ENCODE results near the gene CEACAM3.

The CEACAM3 gene

GRCh38 chr19:41859618-41860418 lies 63.4 kb downstream of the CEACAM3 start, which contains the start of gene RPS19 (continued):
- peak; percentile 98 for TF ChIP-seq ZNF518A (tag by site-specific recombination; conservative IDR thresholded peaks at IDR 0.05; ENCODE audit: low read depth)
- no peak for TF ChIP-seq ZNF133 (tag by site-specific recombination; IDR thresholded peaks at IDR 0.05)
- peak; percentile 89 for TF ChIP-seq ZFP69B (tag by site-specific recombination; IDR thresholded peaks at IDR 0.05)

GRCh38 chr19:41860419-41861115 lies 64.2 kb downstream of the CEACAM3 start:
- H3K9me3 ChIP-seq (ENCODE audit: control insufficient read depth, insufficient read depth, low read depth, low read length): no peaks in the 10 kb centered on the region
- no peak for TF ChIP-seq ZNF350 (tag by site-specific recombination; IDR thresholded peaks at IDR 0.05)
- TF ChIP-seq ZNF394 (tag by site-specific recombination; IDR thresholded peaks at IDR 0.05; ENCODE audit: borderline replicate concordance): no peak
- TF ChIP-seq KLF9 (tag by site-specific recombination; IDR thresholded peaks at IDR 0.05; ENCODE audit: low read depth): peak; percentile 10; the same call in 1 of the 2 replicates
- TF ChIP-seq ZNF623 (tag by site-specific recombination; IDR thresholded peaks at IDR 0.05): peak; percentile 14; the same call in 1 of the 2 replicates
- TF ChIP-seq PRDM10 (tag by site-specific recombination; IDR thresholded peaks at IDR 0.05): no peak
- TF ChIP-seq ZFHX2 (tag by site-specific recombination; conservative IDR thresholded peaks at IDR 0.05): peak; percentile 43
- TF ChIP-seq ZNF274 (IDR thresholded peaks at IDR 0.05; ENCODE audit: low read length): no peak
- TF ChIP-seq ZNF274 (tag by site-specific recombination; IDR thresholded peaks at IDR 0.05; ENCODE audit: borderline replicate concordance): 0 out of 2 replicates have a peak, but pooled peaks have one; percentile 17
- TF ChIP-seq ZXDB (tag by site-specific recombination; IDR thresholded peaks at IDR 0.05): peak; percentile 15
- TF ChIP-seq ZNF501 (tag by site-specific recombination; IDR thresholded peaks at IDR 0.05): peak; percentile 47; the same call in 1 of the 2 replicates
- TF ChIP-seq KLF16 (tag by site-specific recombination; IDR thresholded peaks at IDR 0.05): peak; percentile 40; the same call in 1 of the 2 replicates
- TF ChIP-seq ZFP37 (tag by site-specific recombination; IDR thresholded peaks at IDR 0.05): peak; percentile 70; the same call in 1 of the 2 replicates
- TF ChIP-seq ZNF596 (tag by site-specific recombination; IDR thresholded peaks at IDR 0.05): no peak; the same call in 1 of the 2 replicates
- no peak for TF ChIP-seq ZNF707 (tag by site-specific recombination; IDR thresholded peaks at IDR 0.05)
- no peak for TF ChIP-seq ZNF174 (tag by site-specific recombination; IDR thresholded peaks at IDR 0.05)
- TF ChIP-seq ZNF146 (tag by site-specific recombination; IDR thresholded peaks at IDR 0.05): 0 out of 2 replicates have a peak, but pooled peaks have one; percentile 6
- peak; percentile 37; the same call in 1 of the 2 replicates for TF ChIP-seq ZBTB48 (tag by site-specific recombination; IDR thresholded peaks at IDR 0.05)
- TF ChIP-seq BCL11B (tag by site-specific recombination; IDR thresholded peaks at IDR 0.05; ENCODE audit: low read depth): no peak
- peak overlapping the region; percentile 100 for H3K27ac ChIP-seq (ENCODE audit: extremely low read depth, low read depth, low read length)
- peaks cover 27% of the 10 kb centered on the region for H3K4me1 ChIP-seq (ENCODE audit: control insufficient read depth, insufficient read depth, low read length)
- H3K4me3 ChIP-seq (ENCODE audit: low read depth, low read length): peak overlapping the region; percentile 89
- ChIA-PET CTCF (interaction anchor here (0.6 to 4.3 kb wide), 14 partner anchors 8 to 180 kb away, joined by 3 to 34 read pairs (median 6); no protein-coding TSS in a partner anchor), POLR2A (interaction anchor here (0.6 to 3.9 kb wide), 23 partner anchors 11 to 1603 kb away, joined by 3 to 118 read pairs (median 5); partner anchors contain the start of genes ARHGEF1, DMAC2, DMRTC2 and GSK3A)
- H3K36me3 ChIP-seq (ENCODE audit: control insufficient read depth in 2 of 2, insufficient read depth in 1 of 2, low read length in 2 of 2): peaks cover 49 to 52% of the 10 kb centered on the region in 2 experiments
